Measurements from ENCODE around the gene UNC5B.
"Not testable (repeated sequence)": the region's sequence is repeated elsewhere in the genome, so short reads cannot be mapped to it uniquely, and the experiment has no call there.

The UNC5B gene

DNA sequence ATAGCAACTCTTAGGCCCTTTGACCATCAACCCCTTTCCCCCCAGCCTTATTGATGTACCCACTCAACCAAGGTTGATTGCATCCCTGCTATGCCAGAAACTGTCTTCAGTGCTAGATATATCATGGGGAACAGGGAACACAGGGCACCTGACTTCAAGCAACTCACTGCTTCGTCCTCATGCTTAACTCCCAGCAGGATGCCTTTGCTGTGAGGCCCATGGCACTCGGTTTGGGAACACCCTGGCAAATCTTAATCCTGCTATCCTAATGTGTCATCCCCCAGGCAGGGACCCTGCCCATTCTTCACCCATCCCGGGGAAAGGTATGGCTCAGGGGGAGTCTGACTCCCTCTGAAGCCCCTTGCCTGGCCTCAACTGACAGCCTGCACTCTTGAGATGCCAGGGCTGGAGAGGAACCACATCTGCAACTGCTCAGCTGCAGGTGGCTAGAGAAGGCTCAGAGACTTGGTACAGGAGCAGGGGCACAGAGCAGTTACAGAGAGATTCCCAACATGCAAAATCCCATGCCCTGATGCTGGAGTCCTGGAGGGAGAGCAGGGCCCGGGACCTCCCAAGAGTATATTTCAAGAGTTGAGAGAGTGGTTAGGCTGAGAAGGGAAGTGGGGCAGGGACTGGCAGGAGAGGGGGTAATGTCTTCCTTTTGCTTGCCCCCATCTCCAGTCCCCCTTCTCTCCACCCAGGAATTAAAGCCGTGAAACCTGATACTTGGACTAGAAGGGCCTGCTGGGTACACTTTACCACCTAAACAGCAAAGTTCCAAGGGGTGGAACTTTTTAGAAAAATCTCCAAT, 2.4 kb upstream of the UNC5B start:
- DNase-seq, result no peak

DNA sequence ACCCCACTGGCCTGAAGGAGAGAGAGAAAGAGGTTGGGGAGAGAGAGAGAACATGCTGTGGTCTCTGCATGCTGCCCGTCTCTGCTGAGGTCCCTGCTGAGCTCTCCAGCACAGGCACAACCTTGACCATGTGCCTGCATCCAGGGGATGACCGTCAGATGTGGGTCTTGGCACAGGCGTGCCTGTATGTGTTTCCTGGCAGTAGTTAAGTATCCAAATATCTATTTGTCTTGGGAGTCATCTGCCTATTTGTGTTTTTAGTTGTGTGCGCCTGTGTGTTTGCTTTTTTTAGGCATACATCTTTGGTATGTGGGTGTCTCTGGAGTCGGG, 1.9 kb upstream of the UNC5B start:
- DNase-seq, result no peak

DNA sequence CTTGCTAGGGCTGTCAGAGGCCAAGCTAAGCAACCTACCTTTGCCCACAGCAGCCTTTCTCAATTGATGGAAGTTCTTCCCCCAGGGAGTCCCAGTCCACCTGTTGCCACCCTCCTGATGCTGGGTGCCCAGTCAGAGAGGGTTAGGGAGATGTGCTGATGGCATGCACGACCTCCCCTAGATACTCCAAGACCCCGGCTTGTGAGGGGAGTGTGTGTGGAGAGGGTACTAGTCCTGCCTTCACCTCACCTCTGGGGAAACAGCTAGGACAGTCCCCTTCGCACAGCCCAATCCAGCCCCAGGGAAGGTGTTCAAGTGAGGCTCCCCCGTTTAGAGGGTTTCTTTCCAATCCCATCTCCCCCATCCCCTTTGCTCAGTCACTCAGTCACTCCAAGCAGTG, 1.3 kb upstream of the UNC5B start:
- DNase-seq, result no peak

DNA sequence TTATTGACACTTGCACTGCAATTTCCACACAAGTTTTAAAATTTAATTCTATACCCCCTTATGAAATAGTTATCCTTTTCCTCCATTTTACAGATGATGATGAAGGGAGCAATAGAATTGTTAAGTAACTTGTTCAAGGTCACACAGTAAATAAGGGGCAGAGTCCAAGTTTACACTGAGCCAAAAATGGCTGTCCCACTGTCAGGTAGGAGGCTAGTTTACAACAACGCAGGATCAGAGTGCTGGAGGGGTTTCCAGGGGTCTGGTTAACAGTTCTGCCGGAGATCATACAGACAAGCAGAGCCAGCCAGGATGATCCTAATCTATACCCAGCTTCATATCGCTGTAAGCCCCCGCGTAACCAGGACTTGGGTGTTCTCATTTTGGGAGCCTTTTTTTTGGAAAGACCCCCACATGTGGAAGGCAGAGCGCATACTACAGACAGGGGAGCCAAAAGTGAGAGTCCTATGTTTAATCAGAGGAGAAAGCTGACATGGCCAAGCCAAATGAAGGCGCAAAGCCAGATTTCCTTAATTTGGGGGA, 524 bp upstream of the UNC5B start:
- no peak for DNase-seq

DNA sequence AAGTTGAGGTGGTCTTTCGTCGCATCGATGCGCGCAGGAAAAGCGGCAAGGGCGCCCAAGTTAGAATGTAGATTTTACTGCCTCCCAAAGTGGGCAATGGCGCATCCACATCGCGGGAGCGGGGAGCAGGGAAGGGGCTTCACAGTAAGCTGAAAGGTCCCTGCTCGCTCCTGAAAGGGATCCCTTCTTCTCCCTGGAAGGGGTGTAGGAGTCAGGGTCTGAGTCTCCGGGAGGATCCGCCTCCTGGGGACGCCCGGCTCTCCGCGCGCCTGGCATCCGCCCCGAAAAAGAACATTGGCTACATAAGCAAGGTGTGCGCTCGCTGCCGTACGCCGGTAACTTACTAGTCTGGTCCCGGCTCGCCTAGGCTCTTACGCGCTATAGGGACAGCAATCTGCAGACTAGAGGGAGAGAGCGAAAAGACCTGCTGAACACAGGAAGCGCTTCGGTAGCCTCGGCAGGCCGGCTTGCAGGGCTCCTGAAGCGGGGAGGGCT, 804 bp downstream of the UNC5B start:
- DNase-seq, result peak; percentile 39

DNA sequence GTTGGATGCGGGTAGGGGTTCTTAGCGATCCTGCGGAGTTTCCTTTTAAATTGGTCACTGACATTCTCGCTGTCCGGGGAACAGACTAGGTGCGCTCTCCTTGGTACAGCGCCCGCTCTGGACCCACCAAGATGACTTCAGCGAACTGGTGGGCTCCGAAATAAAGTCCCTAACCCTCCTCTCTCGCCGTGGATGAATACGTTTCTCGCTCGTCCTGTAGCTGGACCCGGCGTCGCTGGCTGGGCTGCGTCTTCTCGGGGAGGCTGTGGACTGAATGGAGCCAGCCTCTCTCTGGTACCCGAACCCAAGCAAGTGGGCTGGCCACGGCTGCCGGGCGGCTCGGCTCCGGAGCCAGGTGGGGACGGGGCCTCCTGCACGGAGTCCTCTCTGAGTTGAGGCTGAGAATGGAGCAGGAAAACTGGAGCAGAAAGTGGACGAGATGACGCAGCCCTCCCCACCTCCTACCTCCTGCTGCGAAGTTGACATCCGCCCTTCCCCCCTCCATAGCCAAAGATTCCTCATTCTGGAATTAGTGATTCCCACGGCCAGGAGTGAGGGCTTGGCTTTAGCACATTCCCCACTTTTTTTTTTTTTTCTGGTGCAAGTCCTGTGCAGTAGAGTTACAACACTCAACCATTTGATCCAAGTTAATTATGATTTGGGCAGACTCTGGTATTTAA, 1.5 kb downstream of the UNC5B start:
- DNase-seq, result no peak

DNA sequence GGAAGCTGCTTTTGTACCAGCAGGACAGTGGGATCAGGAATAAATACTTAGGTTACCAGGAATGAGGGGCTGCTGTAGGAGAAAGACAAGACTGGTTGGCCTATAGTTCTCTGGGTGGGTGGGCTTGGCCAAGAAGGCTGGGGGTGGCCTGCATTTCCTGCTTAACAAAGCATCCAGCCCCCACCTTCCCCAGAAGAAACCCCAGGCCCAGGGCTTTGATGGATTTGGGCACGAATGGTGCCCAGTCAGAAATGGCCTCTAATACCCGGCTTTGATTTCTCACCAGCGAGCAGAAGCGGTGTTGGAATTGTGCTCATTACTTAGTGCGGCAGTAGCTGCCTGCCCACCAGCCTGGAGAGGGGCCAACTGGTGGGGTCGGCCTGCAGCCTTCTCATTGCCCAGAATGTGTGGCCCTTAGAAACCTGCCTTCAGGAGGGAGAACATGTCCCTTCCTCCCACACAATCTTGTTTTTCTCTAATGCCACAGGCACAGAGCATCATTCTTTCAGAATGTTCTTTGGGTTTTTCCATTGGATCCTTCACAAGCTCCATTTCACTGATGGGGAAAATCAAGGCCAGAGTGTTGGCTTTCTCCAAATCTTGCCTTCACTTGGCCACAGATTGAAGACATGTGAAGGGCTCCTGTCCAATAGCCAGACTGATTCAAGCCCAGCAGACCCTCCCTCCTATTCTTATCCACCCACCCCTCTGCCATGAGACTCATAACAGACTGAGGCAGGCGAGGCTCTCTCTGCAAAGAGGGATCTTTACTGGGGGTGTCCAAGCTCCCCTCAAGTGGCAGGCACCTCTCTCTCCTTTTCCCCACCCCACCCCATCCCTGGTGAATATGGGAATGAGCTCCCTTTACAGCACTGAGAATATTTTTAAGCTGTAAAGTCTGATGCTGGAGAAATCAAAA, 2.5 kb downstream of the UNC5B start:
- DNase-seq, result no peak

DNA sequence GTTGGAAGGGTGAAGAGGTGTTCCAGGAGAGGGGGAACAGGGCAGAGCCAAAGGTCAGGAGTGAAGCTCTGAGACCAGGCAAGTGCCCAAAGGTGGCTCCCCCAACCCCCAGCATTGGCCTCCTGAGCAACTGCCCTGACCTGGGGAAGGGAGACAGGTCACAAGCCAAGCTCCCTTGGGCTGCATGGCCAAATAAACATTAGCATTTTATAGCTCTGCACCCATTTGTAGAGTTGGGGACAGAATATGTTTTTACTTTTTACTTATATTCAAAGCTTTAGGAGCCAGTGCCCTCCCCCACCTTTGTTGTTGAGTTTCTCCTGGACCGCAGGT, 4.0 kb downstream of the UNC5B start:
- no peak for DNase-seq

DNA sequence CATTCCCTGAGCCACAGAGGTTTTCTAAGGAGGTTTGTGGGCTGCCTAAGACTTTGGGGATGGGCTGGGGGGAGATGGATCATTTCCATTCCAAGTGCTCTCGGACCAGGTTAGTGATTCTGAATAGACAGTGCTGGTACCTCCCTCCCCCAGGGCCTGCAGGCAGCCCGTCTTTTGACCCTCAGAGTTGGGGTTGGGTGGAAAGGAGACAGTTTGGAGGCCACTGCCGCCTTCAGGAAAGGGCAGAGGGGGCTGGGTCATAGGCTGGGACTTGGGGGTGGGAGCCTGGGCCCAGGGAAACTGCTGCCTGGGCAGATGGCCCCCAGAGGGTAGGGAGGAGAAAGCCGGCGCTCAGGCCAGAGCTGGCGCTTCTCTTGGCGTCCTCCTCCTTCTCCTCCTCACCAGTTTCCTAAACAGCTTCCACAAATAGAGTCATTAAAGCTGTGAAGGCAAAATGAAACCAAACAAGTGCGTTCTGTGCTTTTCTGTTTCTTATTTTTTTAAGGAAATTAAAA, 4.4 kb downstream of the UNC5B start:
- no peak for DNase-seq

DNA sequence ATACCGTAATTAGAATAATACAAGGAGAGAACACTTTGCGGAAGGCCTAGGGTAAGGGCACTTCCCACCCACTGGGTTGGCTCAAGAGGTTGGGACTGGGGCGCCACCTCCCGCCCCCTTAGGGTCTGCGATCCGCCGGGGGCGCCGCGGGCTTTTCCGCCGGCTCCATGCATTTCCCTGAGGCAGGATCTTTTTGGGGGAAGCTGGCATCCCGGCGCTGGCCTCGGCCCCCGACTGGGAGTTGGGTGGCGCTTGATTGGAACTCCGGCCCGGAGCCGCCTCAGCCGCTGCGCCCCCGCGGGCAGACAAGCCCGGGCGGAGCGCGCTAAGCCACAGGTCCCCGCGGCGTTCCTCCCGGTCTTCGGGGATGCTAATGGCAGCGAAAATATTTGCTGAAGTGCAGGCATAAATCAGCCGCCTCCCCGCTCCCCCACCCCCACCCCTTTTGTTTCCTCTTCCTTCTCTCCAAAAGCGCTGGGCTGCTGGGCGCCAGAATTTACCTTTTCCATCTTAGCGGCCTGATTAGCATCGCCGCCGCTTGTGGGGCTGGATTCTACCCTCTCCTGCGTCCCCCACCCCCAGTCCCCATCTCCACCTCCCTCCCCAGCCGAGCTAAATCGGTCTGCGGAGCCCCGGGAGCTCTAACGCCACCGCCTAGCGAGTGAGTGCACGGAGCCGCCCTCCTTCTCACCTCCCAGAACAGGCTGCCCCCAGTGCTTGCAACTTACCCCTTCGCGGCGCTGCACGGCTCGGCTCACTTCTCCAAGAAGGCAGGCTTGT, 5.1 kb downstream of the UNC5B start:
- no peak for DNase-seq

DNA sequence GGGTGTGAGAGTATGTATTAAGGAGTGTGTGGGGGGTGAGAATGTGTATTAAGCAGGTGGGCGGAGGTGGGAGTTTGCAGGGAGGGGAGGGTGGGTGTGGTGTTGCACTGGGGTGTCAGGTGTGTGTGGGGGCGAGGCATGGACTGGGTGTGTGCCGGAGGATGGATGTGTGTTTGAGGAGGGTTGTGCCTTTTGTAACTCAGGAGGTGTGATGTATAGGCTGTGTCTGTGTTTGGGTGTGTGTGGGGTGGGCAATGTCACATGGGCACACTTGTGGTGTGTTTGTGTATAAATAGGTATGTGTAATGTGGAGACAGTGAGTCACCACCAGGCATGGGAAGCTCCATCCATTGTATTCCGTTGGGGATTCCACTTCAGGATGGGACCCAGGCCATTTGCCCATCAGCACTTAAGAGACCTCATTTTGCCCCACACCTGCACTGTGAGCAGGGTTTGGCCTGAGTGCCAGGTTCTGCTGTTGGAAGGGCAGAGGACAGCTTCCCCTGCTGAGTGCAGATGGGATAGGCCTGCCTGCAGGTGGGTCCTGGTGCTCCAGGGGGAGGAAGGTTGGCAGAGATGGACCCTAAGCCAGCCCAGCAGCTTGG, 5.8 kb downstream of the UNC5B start:
- DNase-seq, result no peak

DNA sequence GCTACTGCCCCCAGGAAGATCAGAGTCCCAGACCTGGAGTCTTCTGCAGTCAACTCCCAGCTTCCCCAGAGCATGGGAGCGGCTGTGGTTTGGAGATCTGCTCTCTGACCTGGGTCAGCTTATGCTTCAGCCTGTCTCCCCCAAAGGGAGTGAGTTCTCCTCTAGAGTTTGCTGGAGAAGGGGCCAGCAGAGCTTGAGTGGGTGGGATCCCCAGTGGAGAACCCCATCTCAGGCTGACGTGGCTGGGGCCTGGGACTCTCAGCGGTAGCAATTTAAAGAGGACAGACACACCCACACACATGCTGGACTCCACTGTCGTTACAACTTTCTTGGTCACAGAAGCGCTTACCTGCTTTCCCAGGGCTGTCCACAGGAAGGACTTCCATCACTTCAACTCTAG, 6.3 kb downstream of the UNC5B start:
- DNase-seq, result no peak

DNA sequence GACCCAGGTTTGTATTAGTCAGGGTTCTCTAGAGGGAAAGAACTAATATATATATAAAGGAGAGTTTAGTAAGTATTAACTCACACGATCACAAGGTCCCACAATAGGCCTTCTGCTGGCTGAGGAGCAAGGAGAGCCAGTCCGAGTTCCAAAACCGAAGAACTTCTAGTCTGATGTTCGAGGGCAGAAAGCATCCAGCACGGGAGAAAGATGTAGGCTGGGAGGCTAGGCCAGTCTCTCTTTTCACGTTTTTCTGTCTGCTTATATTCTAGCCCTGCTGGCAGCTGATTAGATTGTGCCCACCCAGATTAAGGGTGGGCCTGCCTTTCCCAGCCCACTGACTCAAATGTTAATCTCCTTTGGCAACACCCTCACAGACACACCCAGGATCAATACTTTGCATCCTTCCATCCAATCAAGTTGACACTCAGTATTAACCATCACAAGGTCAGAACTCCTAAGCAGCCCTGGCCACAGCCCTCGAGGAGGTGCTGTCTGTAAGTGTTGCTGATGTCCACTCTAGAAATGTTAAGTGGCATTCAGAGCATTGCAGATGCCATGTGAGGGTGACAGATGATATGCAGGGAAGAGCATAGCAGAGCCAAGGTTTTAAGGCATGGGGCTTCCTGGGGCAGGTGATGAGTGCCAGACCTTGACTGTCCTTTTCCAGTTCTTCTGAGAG, 7.0 kb downstream of the UNC5B start:
- DNase-seq, result not testable (repeated sequence)

DNA sequence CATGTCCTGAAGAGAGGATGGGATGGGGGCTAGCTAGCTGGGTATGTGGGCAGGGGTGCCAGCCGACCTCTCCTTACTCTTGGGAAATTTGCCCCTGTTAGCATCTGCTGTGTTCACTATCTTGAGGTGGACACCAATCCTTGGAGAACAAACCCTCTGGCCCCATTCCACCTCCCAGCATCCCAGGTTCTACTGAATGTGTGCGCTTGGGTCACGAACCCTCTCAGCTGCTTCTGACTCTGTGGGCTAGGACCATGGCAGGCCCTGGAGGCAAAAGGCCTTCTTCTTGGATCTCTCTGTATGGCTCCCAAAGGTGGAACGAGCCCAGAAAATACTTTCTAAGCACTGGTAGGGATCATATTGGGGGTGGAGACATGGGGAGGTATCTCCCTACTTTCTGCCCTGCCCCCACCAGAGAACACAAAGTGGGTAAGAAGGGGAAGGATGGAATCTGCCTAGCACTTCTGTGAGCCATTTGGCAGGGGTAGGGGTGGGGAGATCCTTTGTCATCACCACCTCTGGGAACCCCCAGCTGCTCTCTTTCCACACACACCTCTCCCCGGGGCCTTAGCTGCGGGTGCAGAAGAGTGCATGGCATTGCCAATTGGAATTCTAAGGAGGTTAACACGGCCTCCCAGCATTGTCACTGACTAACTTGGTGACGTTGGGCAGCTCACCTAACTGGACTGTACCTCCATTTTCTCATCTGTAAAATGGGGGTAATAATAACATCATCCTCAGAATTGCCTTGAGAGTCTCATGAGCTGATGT, 7.7 kb downstream of the UNC5B start:
- DNase-seq, result no peak

DNA sequence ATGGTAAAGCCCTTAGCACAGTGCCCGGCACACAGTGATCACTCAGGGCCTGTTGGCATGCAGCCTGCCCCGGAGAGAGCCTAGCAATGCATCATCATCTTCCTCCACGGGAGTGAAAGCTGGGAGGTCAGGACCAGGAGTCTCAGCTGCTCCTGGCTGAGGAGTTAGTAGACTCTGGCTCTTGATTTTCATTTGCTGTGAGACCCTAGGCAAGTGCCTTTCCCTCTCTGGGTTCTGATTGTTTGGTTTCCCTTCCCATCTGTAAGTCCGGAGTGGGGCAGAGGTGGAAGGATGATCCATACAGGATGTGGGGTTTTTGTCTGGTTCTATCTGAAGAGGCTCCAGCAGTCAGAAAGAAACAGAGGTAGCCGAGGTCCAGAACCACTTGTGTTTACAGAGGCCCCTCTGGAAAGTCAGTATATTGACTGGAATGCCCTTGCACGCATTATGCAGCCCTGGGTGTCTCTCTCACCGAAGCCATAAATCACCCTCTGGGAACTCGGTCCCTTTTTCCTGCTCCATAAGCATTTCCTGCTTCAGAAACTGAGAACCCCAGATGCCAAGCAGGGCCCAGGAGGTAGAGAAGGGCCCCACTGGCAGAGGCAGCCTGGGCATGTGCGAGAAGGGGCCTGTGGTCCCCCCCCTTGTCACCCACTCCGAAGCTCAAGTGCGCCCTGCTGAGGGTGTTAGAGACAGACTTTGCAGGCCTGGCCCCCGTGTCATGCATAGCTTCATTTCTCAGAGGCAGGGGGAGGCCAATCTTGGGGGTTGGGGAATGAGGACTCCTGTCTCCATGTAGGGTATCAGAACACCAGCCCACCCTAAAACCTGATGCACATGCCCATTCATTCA, 8.5 kb downstream of the UNC5B start:
- DNase-seq, result no peak

DNA sequence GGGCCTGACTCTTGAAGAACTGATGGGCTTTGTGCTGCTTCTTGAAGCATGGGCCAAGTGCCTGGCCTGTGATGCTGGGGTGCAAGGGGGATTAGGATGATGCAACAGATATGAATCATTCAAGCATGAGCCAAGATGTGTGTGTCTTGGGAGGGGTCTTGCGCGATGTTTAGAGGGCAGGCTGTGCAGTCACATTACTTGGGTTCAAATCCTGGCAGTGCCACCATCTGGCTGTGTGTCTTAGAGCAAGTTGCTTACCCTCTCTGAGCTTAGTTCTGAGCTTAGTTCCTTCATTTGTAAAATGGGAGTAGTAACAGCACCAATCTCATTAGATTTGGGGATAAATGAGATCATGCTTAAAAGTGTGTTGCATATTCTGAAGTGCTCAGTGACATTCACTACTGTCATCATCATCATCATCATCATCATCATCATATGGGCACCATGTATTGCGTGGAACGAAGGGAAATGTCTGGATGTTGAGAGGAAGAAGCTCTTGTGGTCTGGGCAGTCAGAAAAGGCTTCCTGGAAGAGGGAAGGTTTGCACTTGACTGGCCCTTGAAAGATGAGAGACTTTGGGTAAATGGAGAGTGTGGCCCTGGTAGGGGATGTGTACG, 9.3 kb downstream of the UNC5B start:
- no peak for DNase-seq

DNA sequence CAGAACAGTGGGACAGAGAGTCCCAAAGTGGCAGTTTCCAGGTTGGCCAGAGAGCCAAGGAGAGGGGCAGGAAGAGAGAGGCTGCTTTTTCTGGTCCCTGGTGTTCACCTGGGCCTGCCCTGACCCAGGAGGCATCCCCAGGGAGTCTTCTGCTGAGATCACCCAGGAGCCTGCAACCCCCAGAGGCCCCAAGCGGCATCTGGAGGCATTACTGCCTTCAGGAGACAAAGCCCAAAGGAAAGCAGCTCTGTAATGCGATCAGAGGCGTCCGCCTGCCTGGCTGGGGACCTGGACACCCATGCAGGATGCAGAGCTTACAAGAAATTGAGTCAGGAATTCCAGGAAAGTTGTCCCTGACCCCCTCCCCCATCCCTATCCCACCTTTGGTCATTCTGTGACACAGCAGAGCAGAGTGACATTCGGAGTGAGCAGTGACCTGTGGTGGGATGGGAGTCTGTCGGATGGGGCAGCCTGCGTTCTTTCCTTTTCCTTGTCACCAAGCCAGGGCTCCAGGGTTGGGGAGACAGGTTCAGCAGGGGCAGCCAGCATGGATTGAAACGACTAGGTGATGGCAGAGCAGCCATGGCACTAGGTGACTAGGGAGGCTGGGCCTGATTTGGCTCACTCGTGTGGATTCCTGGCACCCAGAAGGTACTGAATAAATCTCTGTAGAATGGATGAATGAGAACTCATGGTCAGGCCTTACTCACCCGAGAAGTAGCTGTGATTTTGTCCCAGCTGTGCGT, 10.4 kb downstream of the UNC5B start:
- no peak for DNase-seq

DNA sequence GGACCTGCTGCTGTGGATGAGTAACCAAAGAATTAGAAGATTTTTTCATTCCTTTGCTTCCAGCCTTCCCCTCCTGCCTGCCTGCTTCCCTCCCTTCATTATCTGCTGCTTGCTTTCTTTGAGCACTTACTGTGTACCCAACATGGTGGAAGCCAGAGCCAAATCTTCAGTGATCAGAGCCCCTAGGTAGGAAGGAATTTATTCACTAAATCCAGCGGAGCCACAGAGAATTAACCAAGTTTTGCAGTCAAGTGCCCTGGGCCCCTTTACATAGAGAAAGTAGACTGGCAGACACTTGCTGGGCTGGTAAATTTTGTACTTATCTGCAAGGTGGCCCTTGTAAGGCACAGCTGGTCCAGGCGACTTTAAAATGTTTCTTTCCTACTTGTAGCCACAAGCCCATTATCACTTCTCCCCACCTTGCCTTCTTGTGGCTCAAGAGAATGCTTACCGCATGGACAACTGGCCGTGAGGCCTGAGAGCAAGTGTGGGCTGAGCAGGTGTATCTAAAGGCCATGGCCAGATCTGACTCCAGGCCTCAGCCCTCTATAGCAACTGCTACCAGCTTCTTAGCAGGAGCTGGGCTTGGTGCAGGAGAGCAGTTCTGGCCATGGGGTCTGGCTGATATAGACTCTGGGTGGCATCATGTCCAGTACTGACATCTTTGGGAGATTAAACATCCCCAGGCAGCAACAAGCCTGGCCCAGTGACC, 11.1 kb downstream of the UNC5B start:
- DNase-seq, result no peak

Measured in NCI-H1048 (cell line).